ENCODE data around the gene NEURL1B. TPM values are rescaled to one million over a fixed set of nuclear protein-coding genes. Genes with fewer than 3 reads are reported as not detected.

The NEURL1B gene
- total and polyA plus RNA-seq, 4 donors = 1.5 to 10.0 (median 5.5) TPM

- TF ChIP-seq ZBTB33 (IDR thresholded peaks at IDR 0.05) = no peak
- Histone ChIP-seq H3K36me3 (ENCODE audit: control insufficient read depth in 4 of 4, insufficient read depth in 3 of 4, low read depth in 1 of 4, low read length in 3 of 4) (no peaks in the 10 kb centered on the region), H3K9me3 (ENCODE audit: control insufficient read depth in 4 of 4, low read length in 3 of 4) (no peaks in the 10 kb centered on the region), H3K4me3 (ENCODE audit: low read depth in 1 of 3, low read length in 3 of 3) (no peak overlapping the region), H3K4me1 (ENCODE audit: control insufficient read depth in 4 of 4, insufficient read depth in 4 of 4, low read length in 3 of 4) (peaks cover 0 to 10% (median 6%) of the 10 kb centered on the region in 4 donors), H3K27ac (ENCODE audit: low read depth in 1 of 2, low read length in 2 of 2) (no peak overlapping the region), H3K27me3 (ENCODE audit: control insufficient read depth in 4 of 4, insufficient read depth in 4 of 4, low read length in 3 of 4) (peaks cover 0 to 3% (median 0%) of the 10 kb centered on the region in 4 donors), H3K9ac (ENCODE audit: low read depth in 1 of 2, low read length in 2 of 2) (no peak overlapping the region)
- 34% methylated on average over 22 of the region's 22 CpGs for WGBS
- no peak for DNase-seq (ENCODE audit: low spot score)
Observed at GRCh38 chr5:172700365-172701290, 59.6 kb downstream of the NEURL1B start.

DNA sequence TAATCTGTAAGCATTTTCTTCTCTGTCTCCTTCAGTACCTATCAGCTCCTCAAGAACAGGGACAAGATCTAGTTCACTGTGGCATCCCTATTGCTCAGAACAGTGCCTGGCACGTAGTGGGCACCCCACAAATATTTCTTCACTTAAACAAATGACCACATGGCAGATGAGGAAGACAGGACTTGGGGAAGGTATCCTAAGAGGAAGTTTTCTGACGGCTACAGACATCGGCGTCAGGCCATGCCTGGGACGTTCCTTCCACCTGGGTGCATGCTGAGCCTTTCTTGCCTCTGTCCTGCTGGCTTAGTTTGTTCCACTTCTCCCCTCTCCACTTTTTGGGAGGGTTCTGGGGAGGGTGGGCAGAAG lies 60.2 kb downstream of the NEURL1B start:
- H3K36me3 ChIP-seq (ENCODE audit: control insufficient read depth in 4 of 4, insufficient read depth in 3 of 4, low read depth in 1 of 4, low read length in 3 of 4) = no peaks in the 10 kb centered on the region
- no peak for DNase-seq (ENCODE audit: low spot score)
- peaks cover 0 to 3% (median 0%) of the 10 kb centered on the region in 4 donors for H3K27me3 ChIP-seq (ENCODE audit: control insufficient read depth in 4 of 4, insufficient read depth in 4 of 4, low read length in 3 of 4)
- H3K9me3 ChIP-seq (ENCODE audit: control insufficient read depth in 4 of 4, low read length in 3 of 4) = no peaks in the 10 kb centered on the region
- TF ChIP-seq SP1 (IDR thresholded peaks at IDR 0.05) (no peak), RAD21 (IDR thresholded peaks at IDR 0.05) (no peak), HNF4G (IDR thresholded peaks at IDR 0.05) (no peak), NR2F2 (IDR thresholded peaks at IDR 0.05) (no peak), YY1 (IDR thresholded peaks at IDR 0.05) (no peak), MAX (IDR thresholded peaks at IDR 0.05) (no peak), ZBTB33 (IDR thresholded peaks at IDR 0.05) (no peak)
- no peak overlapping the region for H3K4me3 ChIP-seq (ENCODE audit: low read depth in 1 of 3, low read length in 3 of 3)
- H3K9ac ChIP-seq (ENCODE audit: low read depth in 1 of 2, low read length in 2 of 2) = no peak overlapping the region
- WGBS = 33% methylated on average over 5 of the region's 5 CpGs
- H3K4me1 ChIP-seq (ENCODE audit: control insufficient read depth in 4 of 4, insufficient read depth in 4 of 4, low read length in 3 of 4) = peaks cover 0 to 10% (median 6%) of the 10 kb centered on the region in 4 donors
- no peak overlapping the region for H3K27ac ChIP-seq (ENCODE audit: low read depth in 1 of 2, low read length in 2 of 2)

- Histone ChIP-seq H3K4me1 (ENCODE audit: control insufficient read depth in 4 of 4, insufficient read depth in 4 of 4, low read length in 3 of 4) (no peaks in the 10 kb centered on the region), H3K27ac (ENCODE audit: low read depth in 1 of 2, low read length in 2 of 2) (no peak overlapping the region), H3K9me3 (ENCODE audit: control insufficient read depth in 4 of 4, low read length in 3 of 4) (no peaks in the 10 kb centered on the region), H3K4me3 (ENCODE audit: low read depth in 1 of 3, low read length in 3 of 3) (no peak overlapping the region), H3K9ac (ENCODE audit: low read depth in 1 of 2, low read length in 2 of 2) (no peak overlapping the region), H3K27me3 (ENCODE audit: control insufficient read depth in 4 of 4, insufficient read depth in 4 of 4, low read length in 3 of 4) (peaks cover 0 to 3% (median 1%) of the 10 kb centered on the region in 4 donors), H3K36me3 (ENCODE audit: control insufficient read depth in 4 of 4, insufficient read depth in 3 of 4, low read depth in 1 of 4, low read length in 3 of 4) (no peaks in the 10 kb centered on the region)
- 93% methylated on average over 7 of the region's 7 CpGs for WGBS
- no peak for DNase-seq (ENCODE audit: low spot score)
- TF ChIP-seq YY1 (IDR thresholded peaks at IDR 0.05) (no peak), MAX (IDR thresholded peaks at IDR 0.05) (no peak), GABPA (IDR thresholded peaks at IDR 0.05 in 1 of 2, conservative IDR thresholded peaks at IDR 0.05 in 1 of 2) (no peak), FOXA1 (IDR thresholded peaks at IDR 0.05) (no peak), SP1 (IDR thresholded peaks at IDR 0.05) (no peak), REST (IDR thresholded peaks at IDR 0.05) (no peak), RXRA (IDR thresholded peaks at IDR 0.05) (no peak), NR2F2 (IDR thresholded peaks at IDR 0.05) (no peak), FOXA2 (IDR thresholded peaks at IDR 0.05) (no peak), ATF3 (IDR thresholded peaks at IDR 0.05) (no peak), HNF4G (IDR thresholded peaks at IDR 0.05) (no peak), ZBTB33 (IDR thresholded peaks at IDR 0.05) (no peak), EGR1 (IDR thresholded peaks at IDR 0.05; ENCODE audit: low read depth in 2 of 2) (no peak)
Observed at GRCh38 chr5:172703952-172704351, 62.9 kb downstream of the NEURL1B start.
